OCI-LY1 (cell line): ENCODE measurements around the gene PSMB10.

Experiments
- H2AFZ ChIP-seq: fragments of 200-600 bp; sonication (generic), shearing (Covaris generic); 2 replicates; pipeline ENCODE4 v1.6.0; 2014; ENCODE audit warnings: antibody characterized with exemption, mild to moderate bottlenecking, low read length
- H3F3A ChIP-seq: fragments of 200-600 bp; sonication (generic), shearing (Covaris generic); 2 replicates; pipeline ENCODE4 v1.6.0; 2014; ENCODE audit warnings: mild to moderate bottlenecking, antibody characterized with exemption, low read length, moderate library complexity; ENCODE audit not compliant: insufficient read depth
- H3K27ac ChIP-seq: fragments of 200-600 bp; sonication (generic); 2 replicates; pipeline ENCODE4 v1.5.1; 2014; ENCODE audit warnings: low read length, mixed run types, mild to moderate bottlenecking, low read depth; ENCODE audit not compliant: poor library complexity, severe bottlenecking
- H3K27me3 ChIP-seq: fragments of 200-600 bp; sonication (generic); 2 replicates; pipeline ENCODE4 v1.6.0; 2014; ENCODE audit warnings: antibody characterized with exemption, mild to moderate bottlenecking, low read length, moderate library complexity; ENCODE audit not compliant: insufficient read depth
- H3K36me3 ChIP-seq: fragments of 200-600 bp; sonication (generic); 2 replicates; pipeline ENCODE4 v1.6.1; 2014; ENCODE audit warnings: mild to moderate bottlenecking, antibody characterized with exemption, low read length, moderate library complexity, mixed read lengths; ENCODE audit not compliant: insufficient read depth
- H3K4me1 ChIP-seq: fragments of 200-600 bp; sonication (generic); 2 replicates; pipeline ENCODE4 v1.5.1; 2014; ENCODE audit warnings: mild to moderate bottlenecking, low read length, moderate library complexity; ENCODE audit not compliant: insufficient read depth, severe bottlenecking
- H3K4me2 ChIP-seq: fragments of 200-600 bp; sonication (generic), shearing (Covaris generic); 2 replicates; pipeline ENCODE4 v1.6.1; 2014; ENCODE audit warnings: low read length
- H3K4me3 ChIP-seq: fragments of 200-600 bp; sonication (generic); 2 replicates; pipeline ENCODE4 v1.5.1; 2014; ENCODE audit warnings: low read length, low read depth, mild to moderate bottlenecking, mixed read lengths; ENCODE audit not compliant: poor library complexity, severe bottlenecking
- H3K79me2 ChIP-seq: fragments of 200-600 bp; shearing (Covaris generic); 2 replicates; pipeline ENCODE4 v1.6.1; 2016; ENCODE audit warnings: mixed run types, low read length, mixed read lengths; ENCODE audit not compliant: insufficient read depth
- H3K9ac ChIP-seq: fragments of 200-600 bp; sonication (generic), shearing (Covaris generic); 2 replicates; pipeline ENCODE4 v1.6.1; 2014; ENCODE audit warnings: mild to moderate bottlenecking, low read length, mixed read lengths
- H3K9me2 ChIP-seq: fragments of 200-600 bp; sonication (generic), shearing (Covaris generic); 2 replicates; pipeline ENCODE4 v1.6.1; 2014; ENCODE audit warnings: low read depth, mild to moderate bottlenecking, low read length, mixed read lengths
- H3K9me3 ChIP-seq: fragments of 200-600 bp; shearing (Covaris generic); 2 replicates; pipeline ENCODE4 v1.6.1; 2014; ENCODE audit warnings: low read length, mixed read lengths
- H4K20me1 ChIP-seq: fragments of 200-600 bp; sonication (generic), shearing (Covaris generic); 2 replicates; pipeline ENCODE4 v1.6.0; 2016; ENCODE audit warnings: mild to moderate bottlenecking, low read length; ENCODE audit not compliant: insufficient read depth
- CTCF ChIP-seq: fragments of 200-600 bp; sonication (generic), shearing (Covaris generic); IDR thresholded peaks from 2 replicates; pipeline ENCODE4 v1.5.1; 2017; ENCODE audit warnings: mild to moderate bottlenecking, antibody characterized with exemption, low read length, moderate library complexity, mixed read lengths
- EZH2 ChIP-seq: fragments of 200-600 bp; sonication (generic), shearing (Covaris generic); IDR thresholded peaks from 2 replicates; pipeline ENCODE4 v1.8.0; 2017; ENCODE audit warnings: borderline replicate concordance, mixed run types, mild to moderate bottlenecking, antibody characterized with exemption, low read length, moderate library complexity, mixed read lengths

PSMB10 gene

GRCh38 chr16:67945392-67945933 is 8.8 kb upstream of the PSMB10 start:
- Histone ChIP-seq H2AFZ (no peak overlapping the region), H4K20me1 (no peaks in the 10 kb centered on the region), H3K79me2 (no peaks in the 10 kb centered on the region), H3K4me1 (peaks cover 24% of the 10 kb centered on the region), H3F3A (no peaks in the 10 kb centered on the region), H3K9ac (no peak overlapping the region), H3K4me2 (no peak overlapping the region), H3K27me3 (no peaks in the 10 kb centered on the region), H3K9me3 (no peaks in the 10 kb centered on the region), H3K4me3 (no peak overlapping the region), H3K27ac (no peak overlapping the region), H3K36me3 (peaks cover 14% of the 10 kb centered on the region; the same call in 1 of the 2 replicates), H3K9me2 (no peaks in the 10 kb centered on the region)
- TF ChIP-seq CTCF (no peak), EZH2 (no peak)

GRCh38 chr16:67944690-67945391 is 8.2 kb upstream of the PSMB10 start:
- TF ChIP-seq EZH2: no peak
- Histone ChIP-seq H4K20me1 (no peaks in the 10 kb centered on the region), H3K4me2 (no peak overlapping the region), H2AFZ (no peak overlapping the region), H3F3A (no peaks in the 10 kb centered on the region), H3K9me2 (no peaks in the 10 kb centered on the region), H3K36me3 (peaks cover 14% of the 10 kb centered on the region; the same call in 1 of the 2 replicates), H3K79me2 (no peaks in the 10 kb centered on the region), H3K9ac (no peak overlapping the region), H3K4me1 (peaks cover 30% of the 10 kb centered on the region), H3K27ac (peak overlapping the region; percentile 40), H3K27me3 (no peaks in the 10 kb centered on the region), H3K4me3 (no peak overlapping the region), H3K9me3 (no peaks in the 10 kb centered on the region)

- peaks cover 39% of the 10 kb centered on the region for H3K4me1 ChIP-seq
- no peaks in the 10 kb centered on the region for H4K20me1 ChIP-seq
- no peak within 1 kb of the TSS for H3K4me3 ChIP-seq
- H3K9me3 ChIP-seq: no peaks in the 10 kb centered on the region
- no peaks in the 10 kb centered on the region for H3K27me3 ChIP-seq
- H3K9ac ChIP-seq: no peak within 1 kb of the TSS; the same call in 1 of the 2 replicates
- H3K27ac ChIP-seq: peak within 1 kb of the TSS; percentile 40
- no peaks in the 10 kb centered on the region for H3F3A ChIP-seq
- no peaks in the 10 kb centered on the region for H3K9me2 ChIP-seq
- H3K79me2 ChIP-seq: no peaks in the 10 kb centered on the region
- H3K36me3 ChIP-seq: peaks cover 14% of the 10 kb centered on the region; the same call in 1 of the 2 replicates
- no peak within 1 kb of the TSS for H2AFZ ChIP-seq
- TF ChIP-seq EZH2 (no peak), CTCF (peak; percentile 39; the same call in 1 of the 2 replicates)
- H3K4me2 ChIP-seq: peak within 1 kb of the TSS; percentile 31; the same call in 1 of the 2 replicates
Measured at GRCh38 chr16:67943619-67944504, 7.2 kb upstream of the PSMB10 start, which contains the start of gene LCAT. TSS of gene LCAT (minus strand) at chr16:67944120. CDS start at chr16:67944101, 19 bp downstream.
